ENCODE measurements around the gene DOCK1.

The DOCK1 gene

GRCh38 chr10:127227663-127228062 is 322.4 kb downstream of the DOCK1 start:
- Histone ChIP-seq H3K4me1 (ENCODE audit: insufficient read depth, low read length) (no peaks in the 10 kb centered on the region), H3K27ac (ENCODE audit: low read depth, low read length) (no peak overlapping the region), H3K9me3 (ENCODE audit: insufficient read depth, low read depth, low read length) (no peaks in the 10 kb centered on the region), H3K27me3 (ENCODE audit: insufficient read depth, low read length) (no peaks in the 10 kb centered on the region), H3K9ac (ENCODE audit: low read depth, low read length) (no peak overlapping the region), H3K4me3 (ENCODE audit: low read length) (no peak overlapping the region), H3K36me3 (ENCODE audit: insufficient read depth, low read length) (no peaks in the 10 kb centered on the region)
- WGBS: 90% methylated on average over 1 of the region's 1 CpG

- no peak overlapping the region for H3K4me3 ChIP-seq (ENCODE audit: low read length)
- no peaks in the 10 kb centered on the region for H3K27me3 ChIP-seq (ENCODE audit: insufficient read depth, low read length)
- H3K9me3 ChIP-seq (ENCODE audit: insufficient read depth, low read depth, low read length): no peaks in the 10 kb centered on the region
- H3K36me3 ChIP-seq (ENCODE audit: insufficient read depth, low read length): no peaks in the 10 kb centered on the region
- no peaks in the 10 kb centered on the region for H3K4me1 ChIP-seq (ENCODE audit: insufficient read depth, low read length)
- H3K9ac ChIP-seq (ENCODE audit: low read depth, low read length): no peak overlapping the region
- 89% methylated on average over 12 of the region's 12 CpGs for WGBS
- H3K27ac ChIP-seq (ENCODE audit: low read depth, low read length): no peak overlapping the region
These were observed 323.1 kb downstream of the DOCK1 start for GRCh38 chr10:127228195-127228787.

DNA sequence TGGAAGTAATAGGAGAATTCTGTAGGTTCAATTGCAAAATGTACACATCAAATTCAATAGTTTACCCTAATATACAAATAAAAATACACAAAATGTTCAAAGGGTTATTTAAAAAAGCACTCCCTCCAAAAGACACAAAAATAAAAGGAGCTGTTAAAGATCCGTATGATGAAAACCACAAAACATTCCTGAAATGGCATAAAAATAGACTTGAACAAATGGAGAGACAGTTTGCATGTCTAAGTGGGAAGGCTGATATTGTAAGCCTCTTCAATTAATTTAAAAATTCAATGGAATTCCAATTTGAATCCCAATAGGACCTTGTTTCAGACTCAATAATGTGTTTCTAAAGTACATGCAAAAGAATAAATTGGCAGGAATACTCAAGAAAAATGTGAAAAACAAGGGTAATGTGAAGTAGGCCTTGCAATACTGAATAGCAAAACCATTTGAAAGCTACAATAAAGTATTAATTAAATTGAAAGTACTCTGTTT is 329.1 kb downstream of the DOCK1 start:
- WGBS: 100% methylated on average over 1 of the region's 1 CpG
- Histone ChIP-seq H3K4me1 (ENCODE audit: insufficient read depth, low read length) (no peaks in the 10 kb centered on the region; the same call in 1 of the 2 replicates), H3K27ac (ENCODE audit: low read depth, low read length) (no peak overlapping the region), H3K27me3 (ENCODE audit: insufficient read depth, low read length) (no peaks in the 10 kb centered on the region), H3K9me3 (ENCODE audit: insufficient read depth, low read depth, low read length) (no peaks in the 10 kb centered on the region), H3K4me3 (ENCODE audit: low read length) (no peak overlapping the region), H3K36me3 (ENCODE audit: insufficient read depth, low read length) (no peaks in the 10 kb centered on the region), H3K9ac (ENCODE audit: low read depth, low read length) (no peak overlapping the region)

- no peaks in the 10 kb centered on the region for H3K9me3 ChIP-seq (ENCODE audit: insufficient read depth, low read depth, low read length)
- H3K27ac ChIP-seq (ENCODE audit: low read depth, low read length): no peak overlapping the region
- H3K4me3 ChIP-seq (ENCODE audit: low read length): no peak overlapping the region
- no peaks in the 10 kb centered on the region for H3K36me3 ChIP-seq (ENCODE audit: insufficient read depth, low read length)
- 100% methylated on average over 1 of the region's 3 CpGs for WGBS
- no peak overlapping the region for H3K9ac ChIP-seq (ENCODE audit: low read depth, low read length)
- no peaks in the 10 kb centered on the region; the same call in 1 of the 2 replicates for H3K4me1 ChIP-seq (ENCODE audit: insufficient read depth, low read length)
- no peaks in the 10 kb centered on the region for H3K27me3 ChIP-seq (ENCODE audit: insufficient read depth, low read length)
These were observed 331.0 kb downstream of the DOCK1 start for GRCh38 chr10:127236266-127236665.

DNA sequence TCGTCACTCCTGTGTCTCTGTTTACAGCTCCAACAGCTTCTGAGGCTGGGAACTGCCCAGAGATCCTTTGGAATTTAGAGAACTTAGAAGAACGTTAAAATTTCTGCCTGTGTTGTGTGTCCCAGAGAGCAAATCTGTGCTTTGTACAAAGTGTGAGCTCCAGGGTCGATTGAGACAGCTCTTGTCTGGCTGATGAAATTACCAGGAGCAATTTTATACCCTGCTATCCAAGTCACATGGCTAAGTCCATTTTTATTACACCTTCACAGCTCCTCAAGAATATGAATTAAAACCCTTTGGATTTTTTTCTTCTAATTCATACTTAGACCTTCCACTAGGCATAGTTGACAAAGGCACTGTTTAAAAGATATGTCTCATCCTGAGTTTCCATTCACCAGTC is 337.7 kb downstream of the DOCK1 start:
- Histone ChIP-seq H3K27me3 (ENCODE audit: insufficient read depth, low read length) (no peaks in the 10 kb centered on the region), H3K9me3 (ENCODE audit: insufficient read depth, low read depth, low read length) (no peaks in the 10 kb centered on the region), H3K27ac (ENCODE audit: low read depth, low read length) (no peak overlapping the region), H3K36me3 (ENCODE audit: insufficient read depth, low read length) (0 out of 2 replicates have a peak, but pooled peaks cover under 1% of the 10 kb centered on the region), H3K4me3 (ENCODE audit: low read length) (no peak overlapping the region), H3K4me1 (ENCODE audit: insufficient read depth, low read length) (no peaks in the 10 kb centered on the region), H3K9ac (ENCODE audit: low read depth, low read length) (no peak overlapping the region)
- WGBS: 92% methylated on average over 3 of the region's 3 CpGs

- 37% methylated on average over 3 of the region's 4 CpGs for WGBS
- Histone ChIP-seq H3K4me3 (ENCODE audit: low read length) (no peak overlapping the region), H3K9ac (ENCODE audit: low read depth, low read length) (no peak overlapping the region), H3K4me1 (ENCODE audit: insufficient read depth, low read length) (no peaks in the 10 kb centered on the region), H3K36me3 (ENCODE audit: insufficient read depth, low read length) (peaks cover 8% of the 10 kb centered on the region), H3K27ac (ENCODE audit: low read depth, low read length) (no peak overlapping the region), H3K9me3 (ENCODE audit: insufficient read depth, low read depth, low read length) (no peaks in the 10 kb centered on the region), H3K27me3 (ENCODE audit: insufficient read depth, low read length) (no peaks in the 10 kb centered on the region)
These were observed 338.5 kb downstream of the DOCK1 start for GRCh38 chr10:127243490-127244272.

- H3K4me1 ChIP-seq (ENCODE audit: insufficient read depth, low read length): no peaks in the 10 kb centered on the region
- WGBS: 90% methylated on average over 10 of the region's 10 CpGs
- peaks cover 18% of the 10 kb centered on the region for H3K36me3 ChIP-seq (ENCODE audit: insufficient read depth, low read length)
- H3K9me3 ChIP-seq (ENCODE audit: insufficient read depth, low read depth, low read length): no peaks in the 10 kb centered on the region
- no peaks in the 10 kb centered on the region for H3K27me3 ChIP-seq (ENCODE audit: insufficient read depth, low read length)
- no peak overlapping the region for H3K27ac ChIP-seq (ENCODE audit: low read depth, low read length)
- H3K9ac ChIP-seq (ENCODE audit: low read depth, low read length): no peak overlapping the region
- H3K4me3 ChIP-seq (ENCODE audit: low read length): no peak overlapping the region
These were observed 340.2 kb downstream of the DOCK1 start for GRCh38 chr10:127245456-127245855.

DNA sequence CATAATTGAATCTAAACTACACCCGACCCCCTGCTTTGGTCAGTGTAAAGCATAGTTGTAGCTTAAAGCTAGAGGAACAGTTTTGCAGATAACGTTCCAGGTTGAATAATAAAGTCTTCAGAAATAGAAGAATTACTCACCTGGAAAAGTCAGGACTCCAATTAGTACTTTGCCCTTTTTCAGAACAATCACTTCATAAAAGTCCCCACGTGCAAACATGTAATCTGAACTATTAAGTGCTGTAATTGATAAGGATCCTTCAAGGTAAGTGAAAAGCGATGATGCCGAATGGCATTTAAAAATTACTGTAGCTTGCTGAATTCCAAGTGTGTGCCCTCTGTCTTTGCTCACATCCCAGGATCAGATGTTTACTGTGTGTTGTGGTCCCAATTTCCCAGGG is 344.8 kb downstream of the DOCK1 start:
- H3K9ac ChIP-seq (ENCODE audit: low read depth, low read length): no peak overlapping the region
- peaks cover 18% of the 10 kb centered on the region for H3K36me3 ChIP-seq (ENCODE audit: insufficient read depth, low read length)
- no peaks in the 10 kb centered on the region for H3K27me3 ChIP-seq (ENCODE audit: insufficient read depth, low read length)
- WGBS: 86% methylated on average over 5 of the region's 5 CpGs
- no peaks in the 10 kb centered on the region for H3K9me3 ChIP-seq (ENCODE audit: insufficient read depth, low read depth, low read length)
- no peak overlapping the region for H3K27ac ChIP-seq (ENCODE audit: low read depth, low read length)
- H3K4me3 ChIP-seq (ENCODE audit: low read length): no peak overlapping the region
- H3K4me1 ChIP-seq (ENCODE audit: insufficient read depth, low read length): no peaks in the 10 kb centered on the region

DNA sequence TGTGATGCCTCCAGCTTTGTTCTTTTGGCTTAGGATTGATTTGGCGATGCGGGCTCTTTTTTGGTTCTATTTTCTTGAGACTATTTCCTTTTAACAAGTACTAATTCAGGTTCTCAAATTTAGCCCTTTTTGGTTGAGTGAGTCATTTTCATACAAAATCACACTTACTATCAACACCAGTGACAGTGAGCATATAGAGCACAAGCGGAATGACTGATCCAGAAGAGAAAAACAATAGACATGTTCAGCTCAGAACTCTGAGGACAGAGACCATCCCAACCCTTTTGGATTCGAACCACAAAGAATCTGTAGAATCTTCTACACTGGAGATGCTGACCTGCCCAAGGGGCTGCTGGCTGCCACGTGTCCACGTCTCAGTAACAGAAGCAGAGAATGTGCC is 347.6 kb downstream of the DOCK1 start:
- Histone ChIP-seq H3K27ac (ENCODE audit: low read depth, low read length) (no peak overlapping the region), H3K27me3 (ENCODE audit: insufficient read depth, low read length) (no peaks in the 10 kb centered on the region), H3K9ac (ENCODE audit: low read depth, low read length) (no peak overlapping the region), H3K4me1 (ENCODE audit: insufficient read depth, low read length) (no peaks in the 10 kb centered on the region), H3K4me3 (ENCODE audit: low read length) (no peak overlapping the region), H3K9me3 (ENCODE audit: insufficient read depth, low read depth, low read length) (no peaks in the 10 kb centered on the region), H3K36me3 (ENCODE audit: insufficient read depth, low read length) (peaks cover 18% of the 10 kb centered on the region)
- 97% methylated on average over 4 of the region's 6 CpGs for WGBS

GRCh38 chr10:127254276-127254675 is 349.0 kb downstream of the DOCK1 start:
- no peaks in the 10 kb centered on the region for H3K27me3 ChIP-seq (ENCODE audit: insufficient read depth, low read length)
- peaks cover 5% of the 10 kb centered on the region for H3K36me3 ChIP-seq (ENCODE audit: insufficient read depth, low read length)
- no peaks in the 10 kb centered on the region for H3K4me1 ChIP-seq (ENCODE audit: insufficient read depth, low read length)
- H3K4me3 ChIP-seq (ENCODE audit: low read length): no peak overlapping the region
- H3K9me3 ChIP-seq (ENCODE audit: insufficient read depth, low read depth, low read length): no peaks in the 10 kb centered on the region
- WGBS: 57% methylated on average over 3 of the region's 3 CpGs
- no peak overlapping the region for H3K27ac ChIP-seq (ENCODE audit: low read depth, low read length)
- H3K9ac ChIP-seq (ENCODE audit: low read depth, low read length): no peak overlapping the region

GRCh38 chr10:127257395-127257794 is 352.2 kb downstream of the DOCK1 start:
- Histone ChIP-seq H3K9me3 (ENCODE audit: insufficient read depth, low read depth, low read length) (no peaks in the 10 kb centered on the region), H3K36me3 (ENCODE audit: insufficient read depth, low read length) (no peaks in the 10 kb centered on the region), H3K27me3 (ENCODE audit: insufficient read depth, low read length) (no peaks in the 10 kb centered on the region), H3K4me3 (ENCODE audit: low read length) (no peak overlapping the region), H3K4me1 (ENCODE audit: insufficient read depth, low read length) (no peaks in the 10 kb centered on the region), H3K9ac (ENCODE audit: low read depth, low read length) (no peak overlapping the region), H3K27ac (ENCODE audit: low read depth, low read length) (no peak overlapping the region)
- WGBS: 88% methylated on average over 8 of the region's 8 CpGs
